GM18517 (cell line): ENCODE data around the gene PAMR1.
"Not testable (repeated sequence)": the region's sequence is repeated elsewhere in the genome, so short reads cannot be mapped to it uniquely, and the experiment has no call there.

ENCODE experiments used
- ATAC-seq: cut with Tn5 transposase; IDR thresholded peaks from one replicate; pipeline ENCODE4 v1.9.1; 2021; ENCODE audit warnings: mild to moderate bottlenecking, moderate library complexity; ENCODE audit not compliant: unreplicated experiment

The PAMR1 gene

GRCh38 chr11:35545391-35546003 lies 20.1 kb upstream of the PAMR1 start:
- no peak for ATAC-seq

GRCh38 chr11:35543481-35543880 lies 18.1 kb upstream of the PAMR1 start:
- ATAC-seq = no peak

- ATAC-seq = no peak
These were observed 16.4 kb upstream of the PAMR1 start for GRCh38 chr11:35541621-35542375.

- ATAC-seq = no peak
These were observed 15.1 kb upstream of the PAMR1 start for GRCh38 chr11:35540526-35540925.

- ATAC-seq = no peak
These were observed 14.4 kb upstream of the PAMR1 start for GRCh38 chr11:35539781-35540281.

- no peak for ATAC-seq
These were observed 13.8 kb upstream of the PAMR1 start for GRCh38 chr11:35539256-35539655.

GRCh38 chr11:35536470-35536869 lies 11.1 kb upstream of the PAMR1 start:
- no peak for ATAC-seq

- ATAC-seq = no peak
These were observed 5.8 kb upstream of the PAMR1 start for GRCh38 chr11:35531246-35531645.

- no peak for ATAC-seq
These were observed 4.6 kb upstream of the PAMR1 start for GRCh38 chr11:35529971-35530495.

- no peak for ATAC-seq
These were observed 965 bp upstream of the PAMR1 start for GRCh38 chr11:35526370-35526792.

- no peak for ATAC-seq
These were observed 636 bp downstream of the PAMR1 start for GRCh38 chr11:35524780-35525179.

GRCh38 chr11:35523861-35524260 lies 1.6 kb downstream of the PAMR1 start:
- ATAC-seq = no peak

GRCh38 chr11:35523331-35523768 lies 2.1 kb downstream of the PAMR1 start:
- ATAC-seq = no peak

- not testable (repeated sequence) for ATAC-seq
These were observed 3.3 kb downstream of the PAMR1 start for GRCh38 chr11:35522091-35522490.

- ATAC-seq = no peak
These were observed 5.0 kb downstream of the PAMR1 start for GRCh38 chr11:35520376-35520775.

GRCh38 chr11:35518766-35519165 lies 6.7 kb downstream of the PAMR1 start:
- no peak for ATAC-seq

- ATAC-seq = no peak
These were observed 7.9 kb downstream of the PAMR1 start for GRCh38 chr11:35517481-35517880.

GRCh38 chr11:35516403-35516802 lies 9.0 kb downstream of the PAMR1 start:
- no peak for ATAC-seq

- ATAC-seq = no peak
These were observed 10.2 kb downstream of the PAMR1 start for GRCh38 chr11:35515224-35515623.

- ATAC-seq = no peak
These were observed 10.9 kb downstream of the PAMR1 start for GRCh38 chr11:35514481-35514880.

GRCh38 chr11:35511666-35512065 lies 13.8 kb downstream of the PAMR1 start:
- no peak for ATAC-seq

- no peak for ATAC-seq
These were observed 17.7 kb downstream of the PAMR1 start for GRCh38 chr11:35507688-35508087.
